GM19372 (cell line): ENCODE measurements around the gene SH3TC1.

Experiments
- ATAC-seq: cut with Tn5 transposase; IDR thresholded peaks from one replicate; pipeline ENCODE4 v1.9.1; 2021; ENCODE audit warnings: mild to moderate bottlenecking, low read depth, moderate library complexity; ENCODE audit not compliant: unreplicated experiment

Gene SH3TC1

GRCh38 chr4:8163436-8164193 lies 35.5 kb upstream of the SH3TC1 start:
- ATAC-seq = no peak

DNA sequence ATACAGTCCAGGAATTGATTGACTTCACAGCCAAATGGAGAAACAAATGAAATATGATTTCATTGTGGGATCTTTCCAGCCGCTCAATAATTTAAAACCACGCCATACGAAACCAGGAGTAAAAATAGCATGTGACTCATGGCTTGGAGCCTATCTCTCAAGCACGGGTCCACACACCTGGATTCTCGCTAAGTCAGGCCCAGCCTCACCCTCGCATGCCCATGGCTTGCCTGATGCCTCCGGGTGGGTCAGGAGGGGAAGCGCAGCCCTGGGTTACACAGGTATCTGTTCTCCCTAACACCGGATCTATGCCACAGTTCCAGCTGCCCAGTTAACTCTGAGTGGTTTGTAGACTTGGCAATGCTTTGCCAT lies 34.9 kb upstream of the SH3TC1 start:
- no peak for ATAC-seq

- ATAC-seq = no peak
Observed at GRCh38 chr4:8164687-8165086, 34.4 kb upstream of the SH3TC1 start.

DNA sequence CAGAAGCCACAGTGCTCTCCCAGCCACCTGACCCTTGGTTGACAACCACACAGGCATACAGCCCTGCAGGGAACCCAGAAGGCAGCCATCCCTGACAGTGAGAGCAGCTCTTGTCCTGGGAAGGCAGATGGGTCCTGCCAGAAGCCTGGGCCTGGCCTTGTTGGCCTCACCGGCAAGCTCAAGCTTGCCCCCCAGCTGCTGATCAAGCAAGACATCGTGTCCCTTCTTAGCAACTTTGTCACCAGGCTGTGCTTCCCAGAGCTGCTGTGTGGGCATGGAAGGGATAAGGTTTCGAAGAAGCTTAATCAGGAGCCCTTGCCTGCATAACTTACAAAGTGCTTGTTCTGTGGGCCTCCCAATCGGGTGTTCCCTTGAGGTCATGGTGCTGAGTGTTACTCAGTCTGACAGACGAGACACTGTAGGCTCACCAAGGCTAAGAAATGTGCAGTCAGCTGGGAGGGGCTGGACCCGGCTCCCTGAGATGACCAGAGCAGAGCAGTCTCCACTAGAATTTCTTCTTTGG lies 33.7 kb upstream of the SH3TC1 start:
- no peak for ATAC-seq

DNA sequence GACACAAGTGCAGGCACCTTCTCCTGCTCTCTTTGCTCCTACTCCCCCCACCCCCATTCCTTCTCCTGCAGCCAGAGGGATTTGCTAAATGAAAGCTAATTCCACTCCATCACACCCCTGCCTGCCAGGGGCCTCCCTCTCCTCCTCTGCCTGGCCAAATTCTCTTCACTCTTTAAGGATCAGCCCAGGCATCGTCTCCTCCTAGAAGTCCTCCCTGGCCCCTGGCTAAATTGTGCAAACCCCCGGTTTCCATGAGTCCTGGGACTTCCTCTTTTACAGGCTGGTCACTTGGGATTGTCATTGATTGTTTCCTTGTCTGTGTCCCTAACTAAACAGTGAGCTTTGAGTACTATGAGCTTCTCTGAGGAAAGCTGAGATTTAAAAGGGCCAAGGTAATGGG lies 31.8 kb upstream of the SH3TC1 start:
- ATAC-seq = no peak

- ATAC-seq = no peak
Observed at GRCh38 chr4:8167815-8168214, 31.3 kb upstream of the SH3TC1 start.

GRCh38 chr4:8168232-8168631 lies 30.9 kb upstream of the SH3TC1 start:
- ATAC-seq = no peak

DNA sequence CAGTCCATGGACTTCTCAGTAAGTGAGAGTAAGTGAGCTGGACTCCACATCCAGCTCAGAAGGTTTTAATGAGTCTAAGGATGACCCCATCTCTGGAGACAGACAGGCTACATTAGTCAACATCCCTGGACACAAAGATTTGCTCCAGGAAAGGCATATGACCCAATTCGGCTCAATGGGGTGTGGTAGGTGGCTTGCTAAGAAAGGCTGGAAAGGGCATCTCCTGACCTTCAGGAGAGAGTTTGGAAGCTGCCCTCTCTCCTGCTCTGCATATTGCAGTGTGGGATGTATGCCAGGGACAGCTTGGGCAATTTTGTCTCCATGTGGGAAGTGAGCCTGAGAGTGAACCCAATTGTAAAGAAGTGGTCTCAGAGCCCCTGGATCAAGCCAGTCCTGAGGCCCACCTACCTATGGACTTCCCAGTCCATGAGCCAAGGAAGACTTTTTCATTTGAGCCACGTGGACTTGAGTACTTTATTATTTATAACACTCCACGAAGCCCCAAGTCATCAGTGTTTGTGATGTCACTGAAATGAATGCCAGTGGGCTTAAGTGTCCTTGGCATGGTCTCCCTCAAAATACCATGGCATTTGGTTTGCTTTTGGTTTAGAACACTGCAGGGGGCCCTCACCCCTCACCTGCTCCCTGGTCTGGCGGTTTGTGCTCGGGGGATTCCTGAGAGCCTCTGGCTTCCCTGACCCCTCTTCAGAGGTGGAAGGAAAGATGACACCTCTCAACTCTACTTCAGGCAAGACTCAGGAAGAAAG lies 30.1 kb upstream of the SH3TC1 start:
- ATAC-seq = no peak

DNA sequence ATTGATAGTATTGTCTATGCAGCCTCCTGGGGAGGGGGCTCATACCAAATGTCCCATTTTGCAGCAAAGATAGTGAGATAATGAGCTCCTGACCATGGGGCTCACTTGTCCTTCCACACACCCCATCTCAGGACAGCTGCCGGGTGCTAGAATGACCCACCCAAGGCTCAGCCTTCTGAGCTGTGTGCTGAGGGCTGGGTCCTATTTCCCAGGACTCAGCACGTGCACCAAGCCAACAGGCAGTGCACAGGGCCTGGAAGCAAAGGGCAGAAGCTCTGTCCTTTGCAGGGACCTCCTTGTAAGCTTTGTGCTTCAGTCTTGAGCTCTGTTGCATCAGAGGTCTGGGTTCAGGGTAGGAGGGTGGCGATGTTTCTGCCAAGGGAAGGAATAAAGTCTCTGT lies 29.3 kb upstream of the SH3TC1 start:
- ATAC-seq = no peak

GRCh38 chr4:8170341-8170740 lies 28.7 kb upstream of the SH3TC1 start:
- ATAC-seq = no peak

- ATAC-seq = no peak
Observed at GRCh38 chr4:8171266-8171665, 27.8 kb upstream of the SH3TC1 start.

GRCh38 chr4:8171984-8172924 lies 26.8 kb upstream of the SH3TC1 start:
- peak; percentile 80 for ATAC-seq

GRCh38 chr4:8173492-8174242 lies 25.4 kb upstream of the SH3TC1 start:
- no peak for ATAC-seq

DNA sequence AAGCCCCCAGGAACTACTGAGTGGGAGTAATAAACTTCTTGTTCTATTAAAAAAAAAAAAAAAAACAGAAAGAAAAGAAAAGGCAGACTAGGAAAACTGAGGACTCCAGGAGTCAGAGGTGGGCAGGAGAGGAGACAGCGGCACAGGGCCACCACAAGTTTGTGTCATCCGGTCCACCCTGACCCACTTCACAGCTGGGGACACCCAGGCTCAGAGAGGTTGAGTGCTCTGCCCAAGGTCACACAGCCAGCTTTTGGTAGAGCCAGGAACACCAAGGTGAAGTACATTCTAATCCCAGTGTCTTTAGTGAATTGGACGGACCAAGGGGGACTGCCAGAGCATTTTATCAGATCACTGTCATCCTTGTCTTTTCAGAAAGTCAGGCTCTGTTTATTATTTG lies 24.1 kb upstream of the SH3TC1 start:
- ATAC-seq = no peak

GRCh38 chr4:8175686-8176085 lies 23.4 kb upstream of the SH3TC1 start:
- ATAC-seq = no peak

GRCh38 chr4:8176547-8177399 lies 22.3 kb upstream of the SH3TC1 start:
- peak; percentile 60 for ATAC-seq

DNA sequence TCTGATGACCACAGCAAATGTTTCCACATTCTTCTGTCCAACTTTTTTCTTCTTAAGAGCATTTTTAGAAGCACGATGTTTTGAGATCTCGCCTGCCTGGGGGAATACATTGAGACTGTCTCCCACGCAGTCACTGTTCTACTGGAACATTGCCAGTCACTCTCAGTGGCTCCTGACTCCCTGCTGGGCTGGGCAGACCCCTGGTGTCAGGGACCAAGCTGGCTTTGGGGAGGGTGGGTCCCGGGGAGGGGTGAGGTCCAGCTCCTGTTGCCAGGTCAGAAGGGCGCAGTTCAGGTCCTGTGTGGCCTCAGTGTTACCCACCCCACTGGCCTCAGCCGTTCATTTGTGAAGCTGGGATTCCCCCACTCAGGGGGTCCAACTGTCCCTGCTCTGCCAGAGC lies 21.5 kb upstream of the SH3TC1 start:
- no peak for ATAC-seq

DNA sequence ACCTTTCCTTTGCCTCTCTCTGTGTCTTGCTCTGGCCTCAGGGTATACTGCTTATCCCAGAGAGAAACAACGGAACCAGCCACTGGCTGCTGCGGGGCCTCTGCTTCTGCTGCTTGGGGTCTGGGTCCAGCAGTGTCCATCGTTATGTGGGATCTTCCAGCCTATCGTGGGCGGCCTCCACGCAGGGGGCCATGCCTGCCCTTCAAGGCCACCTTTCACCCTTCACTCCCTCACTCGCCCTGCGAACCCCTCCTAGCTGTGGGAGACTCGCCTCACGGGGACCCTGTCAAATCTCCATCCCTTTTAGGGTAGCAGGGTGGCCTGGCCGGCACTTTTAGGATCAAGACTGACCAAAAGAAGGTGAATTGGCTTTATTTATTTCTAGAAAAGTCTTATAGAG lies 21.1 kb upstream of the SH3TC1 start:
- ATAC-seq = no peak

- no peak for ATAC-seq
Observed at GRCh38 chr4:8179074-8179473, 20.0 kb upstream of the SH3TC1 start.
